ENCODE data around the gene UNC13B. TPM values are rescaled to one million over a fixed set of nuclear protein-coding genes. Genes with fewer than 3 reads are reported as not detected.

Gene UNC13B
- total and polyA plus RNA-seq, 2 donors (not counting 3 experiments of a cell fraction or from before 2014, with no cell fraction given), result 30.1 to 46.2 TPM

- dilution Hi-C loops (cut with MboI; ENCODE audit: extremely low pct_ligation_motif_present, low sequenced_read_pairs), result no loop called here
- FAIRE-seq, result no peak
Measured at GRCh38 chr9:35303567-35303966, 141.8 kb downstream of the UNC13B start.

More at GRCh38 chr9:35303567-35303966, 141.8 kb downstream of the UNC13B start:
- TF ChIP-seq CTCF (IDR thresholded peaks at IDR 0.05; ENCODE audit: extremely low read depth in 1 of 2, insufficient read depth in 1 of 2, low read depth in 1 of 2, low read length in 2 of 2) (no peak), POLR2A (IDR thresholded peaks at IDR 0.05; ENCODE audit: low read depth, low read length) (no peak), EZH2 (IDR thresholded peaks at IDR 0.05; ENCODE audit: borderline replicate concordance, low read depth, low read length, severe bottlenecking) (no peak), GATA2 (IDR thresholded peaks at IDR 0.05; ENCODE audit: insufficient read depth, insufficient read length, low read depth, low read length) (no peak), FOS (IDR thresholded peaks at IDR 0.05; ENCODE audit: borderline replicate concordance, insufficient read depth, low read length) (no peak)
- TF ChIP-seq, protein P1, sequence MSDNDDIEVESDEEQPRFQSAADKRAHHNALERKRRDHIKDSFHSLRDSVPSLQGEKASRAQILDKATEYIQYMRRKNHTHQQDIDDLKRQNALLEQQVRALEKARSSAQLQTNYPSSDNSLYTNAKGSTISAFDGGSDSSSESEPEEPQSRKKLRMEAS (IDR thresholded peaks at IDR 0.05; ENCODE audit: insufficient read depth, insufficient read length), result no peak
- Histone ChIP-seq H3K36me3 (ENCODE audit: control insufficient read depth in 2 of 2, extremely low read depth in 1 of 2, insufficient read depth in 2 of 2, low read length in 2 of 2) (no peaks in the 10 kb centered on the region), H2AFZ (ENCODE audit: low read depth, low read length) (no peak overlapping the region), H4K20me1 (replicated peaks; ENCODE audit: control insufficient read depth, extremely low read depth, insufficient read depth, low read length) (no peaks in the 10 kb centered on the region), H3K79me2 (ENCODE audit: control insufficient read depth, insufficient read depth, low read length) (no peaks in the 10 kb centered on the region), H3K9me3 (replicated peaks; ENCODE audit: control insufficient read depth, insufficient read depth, low read length) (no peaks in the 10 kb centered on the region), H3K27ac (ENCODE audit: insufficient read depth, low read depth, low read length) (no peak overlapping the region), H3K4me2 (ENCODE audit: insufficient read depth, low read length) (no peak overlapping the region), H3K4me1 (ENCODE audit: control insufficient read depth, extremely low read depth, insufficient read depth, low read length) (no peaks in the 10 kb centered on the region), H3K27me3 (ENCODE audit: control insufficient read depth in 2 of 2, insufficient read depth in 2 of 2, low read length in 2 of 2) (no peaks in the 10 kb centered on the region), H3K9me1 (replicated peaks; ENCODE audit: control insufficient read depth, extremely low read depth, insufficient read depth, low read length) (no peaks in the 10 kb centered on the region), H3K4me3 (replicated peaks in 1 of 3; ENCODE audit: insufficient read depth in 1 of 3, low read depth in 1 of 3, low read length in 3 of 3) (no peak overlapping the region), H3K9ac (replicated peaks; ENCODE audit: extremely low read depth, insufficient read depth, low read length) (no peak overlapping the region)
- ChIA-PET CTCF (no interaction called here), POLR2A (no interaction called here)
- BruUV-seq (replicated peaks), result no TSS peak
- DNase-seq (ENCODE audit: low read depth, low spot score), result no peak
- intact Hi-C loops (cut with micrococcal nuclease), result no loop called here

All from endothelial cell of umbilical vein (primary cell).